ENCODE results near the gene TMEM132D. TPM values are rescaled to one million over a fixed set of nuclear protein-coding genes. Genes with fewer than 3 reads are reported as not detected.

TMEM132D gene
- total RNA-seq (ENCODE audit: low replicate concordance), result not detected in 2 replicates

DNA sequence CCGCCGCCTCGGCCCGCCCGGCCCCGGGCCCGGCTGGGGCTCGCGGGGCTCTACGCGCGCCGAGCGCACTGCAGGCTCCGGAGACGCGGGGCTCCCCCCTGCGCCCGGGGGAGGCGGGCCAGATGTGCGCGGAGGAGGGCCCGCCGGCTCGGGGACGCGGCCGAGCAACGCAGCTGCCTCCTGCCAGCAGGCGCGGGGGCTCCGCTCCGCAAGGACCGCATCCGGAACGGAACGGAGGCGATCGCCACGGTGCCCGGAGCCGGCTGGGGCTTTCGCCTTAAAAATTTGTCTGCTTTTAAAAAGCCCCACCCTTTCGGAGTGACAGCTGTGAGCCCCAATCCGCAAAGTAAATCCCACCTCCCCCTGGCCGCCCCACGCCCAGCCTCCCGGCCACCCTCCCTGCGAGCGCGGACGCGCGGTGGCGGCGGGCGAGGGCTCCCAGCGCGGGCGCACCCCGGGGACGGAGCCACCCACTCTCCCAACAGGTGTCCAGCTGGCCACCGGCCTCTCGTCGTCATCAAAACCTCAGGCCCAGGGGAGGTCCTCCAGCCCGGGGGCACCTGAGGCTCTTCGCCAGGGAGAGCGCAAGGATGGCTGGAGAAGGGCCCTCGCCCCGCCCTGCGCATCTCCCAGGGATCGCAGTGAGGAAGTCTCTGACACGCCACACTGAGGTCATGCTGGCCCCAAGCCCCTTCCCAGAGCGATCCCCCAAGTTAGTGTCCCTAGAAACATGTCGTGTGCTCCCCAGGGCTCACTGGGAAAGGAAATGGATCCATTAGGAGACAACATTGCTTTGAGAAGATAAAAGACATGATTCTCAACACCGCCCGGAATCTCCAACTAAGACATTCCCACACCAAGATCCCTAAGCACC lies at the start of gene TMEM132D:
Gene TMEM132D, minus strand, starts transcription at position 70 of the 874 bp plus-strand sequence.

